Subcutaneous abdominal adipose tissue (tissue), 5 donors: ENCODE data around the gene RNF26.
A peak's percentile ranks its signal among the peaks of the same experiment; 100 is the strongest.

Experiments
- H3K27ac ChIP-seq: one replicate; pipeline ENCODE4 v1.7.0; 2013; ENCODE audit warnings: low read depth, mild to moderate bottlenecking, inconsistent platforms, low read length, moderate library complexity
- H3K27me3 ChIP-seq, 5 donors: one replicate each; pipeline ENCODE4 v1.7.0; 2013; ENCODE audit warnings: low read length in 5 of 5, inconsistent platforms in 1 of 5; ENCODE audit not compliant: control insufficient read depth in 5 of 5, insufficient read depth in 4 of 5
- H3K36me3 ChIP-seq, 5 donors: one replicate each; pipeline ENCODE4 v1.7.0; 2013; ENCODE audit warnings: low read length in 5 of 5; ENCODE audit not compliant: control insufficient read depth in 5 of 5, insufficient read depth in 5 of 5
- H3K4me1 ChIP-seq, 5 donors: one replicate each; pipeline ENCODE4 v1.7.0; 2013; ENCODE audit warnings: low read length in 5 of 5, mild to moderate bottlenecking in 3 of 5, moderate library complexity in 1 of 5; ENCODE audit not compliant: control insufficient read depth in 5 of 5, insufficient read depth in 5 of 5
- H3K4me3 ChIP-seq, 5 donors: one replicate each; pipeline ENCODE4 v1.7.0; 2013; ENCODE audit warnings: low read length in 5 of 5, low read depth in 1 of 5
- H3K9ac ChIP-seq, 5 donors: one replicate each; pipeline ENCODE4 v1.7.0; 2013; ENCODE audit warnings: low read length in 5 of 5, mild to moderate bottlenecking in 4 of 5, moderate library complexity in 3 of 5
- H3K9me3 ChIP-seq, 5 donors: one replicate each; pipeline ENCODE4 v1.7.0; 2013; ENCODE audit warnings: low read length in 5 of 5; ENCODE audit not compliant: control insufficient read depth in 5 of 5
- donor health status: healthy.
- donor health status: healthy.
- donor health status: healthy.
- donor health status: healthy.
- donor health status: healthy.

Gene RNF26

GRCh38 chr11:119375337-119376196 is 41.2 kb downstream of the RNF26 start:
- peak overlapping the region in 1 of 5 donors; percentile 6 for H3K4me3 ChIP-seq

GRCh38 chr11:119376197-119376847 is 42.0 kb downstream of the RNF26 start:
- H3K9me3 ChIP-seq: no peaks in the 10 kb centered on the region
- no peaks in the 10 kb centered on the region for H3K36me3 ChIP-seq
- peaks cover 13 to 55% (median 45%) of the 10 kb centered on the region in 5 donors for H3K4me1 ChIP-seq
- peak overlapping the region; percentile 57 for H3K27ac ChIP-seq
- peak overlapping the region in 1 of 5 donors; percentile 6 for H3K4me3 ChIP-seq
- no peak overlapping the region for H3K9ac ChIP-seq
- no peaks in the 10 kb centered on the region for H3K27me3 ChIP-seq

More at GRCh38 chr11:119375337-119376196, 41.2 kb downstream of the RNF26 start:
- H3K36me3 ChIP-seq: no peaks in the 10 kb centered on the region
- no peaks in the 10 kb centered on the region for H3K9me3 ChIP-seq
- H3K27me3 ChIP-seq: no peaks in the 10 kb centered on the region
- peak overlapping the region; percentile 57 for H3K27ac ChIP-seq
- H3K9ac ChIP-seq: no peak overlapping the region
- peaks cover 13 to 55% (median 45%) of the 10 kb centered on the region in 5 donors for H3K4me1 ChIP-seq

GRCh38 chr11:119377112-119377901 is 43.0 kb downstream of the RNF26 start:
- H3K4me3 ChIP-seq: no peak overlapping the region
- no peaks in the 10 kb centered on the region for H3K9me3 ChIP-seq
- no peaks in the 10 kb centered on the region for H3K36me3 ChIP-seq
- H3K4me1 ChIP-seq: peaks cover 14 to 54% (median 42%) of the 10 kb centered on the region in 5 donors
- no peak overlapping the region for H3K9ac ChIP-seq
- no peak overlapping the region for H3K27ac ChIP-seq
- no peaks in the 10 kb centered on the region for H3K27me3 ChIP-seq

- H3K4me3 ChIP-seq: no peak overlapping the region
- H3K27me3 ChIP-seq: no peaks in the 10 kb centered on the region
- H3K9me3 ChIP-seq: no peaks in the 10 kb centered on the region
- H3K27ac ChIP-seq: no peak overlapping the region
- peaks cover 14 to 50% (median 39%) of the 10 kb centered on the region in 5 donors for H3K4me1 ChIP-seq
- no peaks in the 10 kb centered on the region for H3K36me3 ChIP-seq
- H3K9ac ChIP-seq: no peak overlapping the region
Observed at GRCh38 chr11:119377961-119378667, 43.8 kb downstream of the RNF26 start.

- H3K9ac ChIP-seq: no peak overlapping the region
- H3K4me1 ChIP-seq: peaks cover 14 to 44% (median 39%) of the 10 kb centered on the region in 5 donors
- no peaks in the 10 kb centered on the region for H3K9me3 ChIP-seq
- H3K27me3 ChIP-seq: no peaks in the 10 kb centered on the region
- no peak overlapping the region for H3K4me3 ChIP-seq
- no peak overlapping the region for H3K27ac ChIP-seq
- no peaks in the 10 kb centered on the region for H3K36me3 ChIP-seq
Observed at GRCh38 chr11:119378851-119379465, 44.6 kb downstream of the RNF26 start.

GRCh38 chr11:119380160-119380826 is 46.0 kb downstream of the RNF26 start:
- Histone ChIP-seq H3K9ac (no peak overlapping the region), H3K9me3 (no peaks in the 10 kb centered on the region), H3K27ac (no peak overlapping the region), H3K27me3 (no peaks in the 10 kb centered on the region), H3K4me3 (peak overlapping the region in 1 of 5 donors; percentile 64), H3K36me3 (no peaks in the 10 kb centered on the region), H3K4me1 (peaks cover 7 to 31% (median 27%) of the 10 kb centered on the region in 5 donors)

- Histone ChIP-seq H3K27me3 (no peaks in the 10 kb centered on the region), H3K27ac (no peak overlapping the region), H3K4me3 (peak overlapping the region; percentile 56 to 72 (median 70)), H3K9me3 (no peaks in the 10 kb centered on the region), H3K4me1 (peaks cover 7 to 26% (median 22%) of the 10 kb centered on the region in 5 donors), H3K36me3 (no peaks in the 10 kb centered on the region), H3K9ac (peak overlapping the region in 4 of 5 donors; percentile 50 to 71 (median 56))
Observed at GRCh38 chr11:119380827-119381180, 46.5 kb downstream of the RNF26 start.

GRCh38 chr11:119381181-119381988 is 47.1 kb downstream of the RNF26 start, which contains the start of gene USP2:
Gene USP2 (minus strand): TSS chr11:119381690. CDS start chr11:119373480, 8,210 bp downstream.
- no peak within 1 kb of the TSS for H3K27ac ChIP-seq
- H3K4me1 ChIP-seq: peaks cover 5 to 20% (median 16%) of the 10 kb centered on the region in 5 donors
- H3K9ac ChIP-seq: peak within 1 kb of the TSS in 4 of 5 donors; percentile 52 to 71 (median 56)

More at GRCh38 chr11:119381181-119381988, 47.1 kb downstream of the RNF26 start, which contains the start of gene USP2:
- Histone ChIP-seq H3K9me3 (no peaks in the 10 kb centered on the region), H3K36me3 (no peaks in the 10 kb centered on the region), H3K4me3 (peak within 1 kb of the TSS; percentile 56 to 81 (median 70)), H3K27me3 (no peaks in the 10 kb centered on the region)
